Hepatocyte (in vitro differentiated cells): ENCODE results near the gene NFIX. TPM values are rescaled to one million over a fixed set of nuclear protein-coding genes. Genes with fewer than 3 reads are reported as not detected.

ENCODE experiments used
- DNase-seq: peaks from one replicate; pipeline ENCODE4 v3.0.0-alpha.2; 2016; ENCODE audit warnings: low spot score
- H2AFZ ChIP-seq: fragments of 200-600 bp; sonication (generic); 2 replicates; pipeline ENCODE4 v1.6.0; 2016; ENCODE audit warnings: antibody characterized with exemption, mild to moderate bottlenecking
- H3K27ac ChIP-seq: fragments of 200-600 bp; sonication (generic); 2 replicates; pipeline ENCODE4 v1.5.1; 2016; ENCODE audit warnings: mild to moderate bottlenecking
- H3K27me3 ChIP-seq: fragments of 200-600 bp; sonication (generic); 2 replicates; pipeline ENCODE4 v1.6.1; 2016
- H3K36me3 ChIP-seq: fragments of 200-600 bp; sonication (generic); replicated peaks from 2 replicates; pipeline ENCODE4 v1.5.1; 2016; ENCODE audit warnings: low read depth; ENCODE audit not compliant: insufficient read depth
- H3K4me1 ChIP-seq: fragments of 200-600 bp; sonication (generic); 2 replicates; pipeline ENCODE4 v1.5.1; 2016; ENCODE audit warnings: mild to moderate bottlenecking, moderate library complexity; ENCODE audit not compliant: insufficient read depth
- H3K4me2 ChIP-seq: fragments of 200-600 bp; sonication (generic); 2 replicates; pipeline ENCODE4 v1.6.0; 2016
- H3K4me3 ChIP-seq: fragments of 200-600 bp; sonication (generic); 2 replicates; pipeline ENCODE4 v1.5.1; 2016; ENCODE audit warnings: mild to moderate bottlenecking
- H3K79me2 ChIP-seq: fragments of 200-600 bp; sonication (generic); 2 replicates; pipeline ENCODE4 v1.6.0; 2017; ENCODE audit warnings: mild to moderate bottlenecking
- H3K9me2 ChIP-seq: fragments of 200-600 bp; sonication (generic); replicated peaks from 2 replicates; pipeline ENCODE4 v1.6.0; 2017; ENCODE audit warnings: mild to moderate bottlenecking; ENCODE audit not compliant: insufficient read depth
- H3K9me3 ChIP-seq: fragments of 200-600 bp; sonication (generic); 2 replicates; pipeline ENCODE4 v1.5.1; 2016; ENCODE audit warnings: low read depth, mild to moderate bottlenecking
- H4K20me1 ChIP-seq: fragments of 200-600 bp; sonication (generic); 2 replicates; pipeline ENCODE4 v1.6.0; 2016; ENCODE audit warnings: mild to moderate bottlenecking; ENCODE audit not compliant: insufficient read depth, poor library complexity, severe bottlenecking
- CTCF ChIP-seq: fragments of 200-600 bp; sonication (generic); IDR thresholded peaks from 2 replicates; pipeline ENCODE4 v1.5.1; 2016; ENCODE audit warnings: antibody characterized with exemption, mild to moderate bottlenecking; ENCODE audit not compliant: poor library complexity
- EZH2 ChIP-seq: fragments of 200-600 bp; sonication (generic); IDR thresholded peaks from 2 replicates; pipeline ENCODE4 v1.6.1; 2016; ENCODE audit warnings: antibody characterized with exemption, mild to moderate bottlenecking, borderline replicate concordance
- EZH2phosphoT487 ChIP-seq: fragments of 200-600 bp; sonication (generic); IDR thresholded peaks from one replicate; pipeline ENCODE4 v1.6.1; 2018; ENCODE audit warnings: antibody characterized with exemption, mild to moderate bottlenecking, low read depth, moderate library complexity; ENCODE audit not compliant: unreplicated experiment, severe bottlenecking
- WGBS: methylation state at CpG from one replicate; pipeline ENCODE4 v1.1.6; 2016; ENCODE audit warnings: low lambda C conversion rate; ENCODE audit errors: missing lambda C conversion rate; 5-methylcytosine and 5-hydroxymethylcytosine counted together
- polyA plus RNA-seq: library from polyadenylated mRNA; unstranded; fragments of >200 nt; fragmentation: Nextera tagmentation; extraction: Ambion mirVana; gene quantifications from 2 replicates; pipeline ENCODE4 v1.2.1, GENCODE V29; 2016
- total RNA-seq: library from RNA; depleted of rRNA; stranded (reverse); fragments of >200 nt; gene quantifications from 2 replicates; pipeline ENCODE4 v1.2.3, GENCODE V29; 2014

Gene NFIX
- total and polyA plus RNA-seq, 2 experiments from 2014 or later: 10.2 to 12.8 TPM

DNA sequence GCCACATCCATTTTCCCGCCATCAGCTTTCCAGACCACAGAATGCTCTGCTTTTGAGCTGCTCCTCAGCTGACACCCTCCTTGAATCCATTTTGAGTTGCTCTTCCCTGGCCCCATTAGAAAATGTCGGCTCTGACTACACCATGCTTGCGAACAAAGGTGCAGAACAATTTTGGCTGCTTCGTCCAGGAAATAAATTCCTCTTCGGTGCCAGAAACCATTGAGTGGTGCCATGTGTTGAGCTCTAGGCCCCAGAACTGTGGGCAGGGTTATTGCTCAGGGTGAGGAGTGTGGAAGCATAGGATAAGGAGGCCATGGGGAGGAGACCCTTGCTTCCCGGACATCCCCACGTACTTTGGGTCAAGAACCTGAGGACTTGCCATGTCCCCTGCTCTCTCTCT, 52.1 kb downstream of the NFIX start:
- DNase-seq: no peak
- Histone ChIP-seq H3K4me3 (no peak overlapping the region), H3K36me3 (no peaks in the 10 kb centered on the region), H3K9me3 (no peaks in the 10 kb centered on the region), H3K27me3 (peaks cover 28% of the 10 kb centered on the region), H3K27ac (no peak overlapping the region), H2AFZ (no peak overlapping the region), H3K4me2 (no peak overlapping the region), H3K79me2 (peaks cover 2% of the 10 kb centered on the region), H4K20me1 (peaks cover 14% of the 10 kb centered on the region), H3K4me1 (peaks cover 17% of the 10 kb centered on the region), H3K9me2 (no peaks in the 10 kb centered on the region)
- TF ChIP-seq EZH2phosphoT487 (no peak), EZH2 (no peak), CTCF (no peak)
- WGBS: 94% methylated on average over 7 of the region's 7 CpGs

GRCh38 chr19:13050274-13050673, 55.0 kb downstream of the NFIX start:
- H3K36me3 ChIP-seq: no peaks in the 10 kb centered on the region
- no peaks in the 10 kb centered on the region for H3K9me3 ChIP-seq
- H3K27ac ChIP-seq: no peak overlapping the region
- H3K27me3 ChIP-seq: peaks cover 28% of the 10 kb centered on the region
- H2AFZ ChIP-seq: no peak overlapping the region
- H3K4me1 ChIP-seq: peaks cover 46% of the 10 kb centered on the region
- H4K20me1 ChIP-seq: peaks cover 8% of the 10 kb centered on the region
- 79% methylated on average over 4 of the region's 4 CpGs for WGBS
- TF ChIP-seq CTCF (no peak), EZH2phosphoT487 (no peak), EZH2 (no peak)
- H3K9me2 ChIP-seq: no peaks in the 10 kb centered on the region
- H3K4me2 ChIP-seq: no peak overlapping the region
- peaks cover 5% of the 10 kb centered on the region for H3K79me2 ChIP-seq
- no peak overlapping the region for H3K4me3 ChIP-seq
- no peak for DNase-seq

- peak; percentile 75 for TF ChIP-seq EZH2phosphoT487
- TF ChIP-seq EZH2: no peak
- Histone ChIP-seq H3K27ac (peak overlapping the region; percentile 100), H4K20me1 (peaks cover 8% of the 10 kb centered on the region), H3K4me2 (peak overlapping the region; percentile 67), H3K36me3 (no peaks in the 10 kb centered on the region), H3K4me1 (peaks cover 60% of the 10 kb centered on the region), H3K9me3 (no peaks in the 10 kb centered on the region), H3K4me3 (no peak overlapping the region), H3K27me3 (peaks cover 25% of the 10 kb centered on the region), H2AFZ (no peak overlapping the region), H3K79me2 (peaks cover 5% of the 10 kb centered on the region), H3K9me2 (no peaks in the 10 kb centered on the region)
- DNase-seq: peak; percentile 91
- 3% methylated on average over 18 of the region's 23 CpGs for WGBS
Measured at GRCh38 chr19:13051557-13052165, 56.4 kb downstream of the NFIX start.

DNA sequence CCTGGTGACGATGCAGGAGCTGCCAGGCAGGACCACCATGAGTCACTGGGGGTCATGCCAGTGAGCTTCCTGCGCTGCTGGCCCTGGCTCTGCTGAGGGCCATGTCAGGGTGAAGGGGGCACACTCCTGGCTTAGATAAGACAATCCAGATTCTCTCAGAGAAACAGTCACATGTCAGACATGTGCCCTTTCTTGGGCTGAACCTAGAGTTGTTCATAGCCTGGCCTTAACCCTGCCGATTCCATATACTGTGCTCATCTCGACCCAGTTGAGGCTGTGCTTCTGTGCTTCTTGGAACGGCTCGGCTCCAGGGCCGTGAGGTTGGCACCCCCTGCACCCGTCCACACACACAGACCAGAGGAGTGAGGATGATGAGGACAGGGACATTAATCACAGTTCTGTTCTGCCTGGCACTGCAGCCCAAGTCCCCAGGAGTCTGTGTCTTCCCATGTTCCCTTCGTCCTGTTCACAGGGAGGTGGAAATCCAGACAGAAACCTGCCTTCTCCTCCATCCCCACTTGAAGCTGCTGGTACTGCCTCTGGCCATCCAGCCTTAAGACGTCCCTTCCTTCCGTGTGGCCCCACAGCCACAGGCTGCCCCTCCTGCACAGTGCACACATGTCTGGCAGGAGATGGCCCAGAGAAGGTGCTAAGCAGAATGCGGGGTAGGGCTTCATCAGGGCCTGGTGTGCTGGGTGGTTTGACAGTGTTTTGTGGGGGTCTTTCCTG, 57.3 kb downstream of the NFIX start:
- Histone ChIP-seq H3K4me2 (peak overlapping the region; percentile 67), H3K4me3 (no peak overlapping the region), H3K9me3 (no peaks in the 10 kb centered on the region), H3K27ac (peak overlapping the region; percentile 100), H4K20me1 (peaks cover 8% of the 10 kb centered on the region), H3K27me3 (peaks cover 21% of the 10 kb centered on the region), H3K36me3 (no peaks in the 10 kb centered on the region), H2AFZ (no peak overlapping the region), H3K4me1 (peaks cover 70% of the 10 kb centered on the region), H3K9me2 (no peaks in the 10 kb centered on the region), H3K79me2 (peaks cover 5% of the 10 kb centered on the region)
- WGBS: 81% methylated on average over 12 of the region's 12 CpGs
- DNase-seq: no peak
- TF ChIP-seq EZH2phosphoT487 (no peak), EZH2 (no peak), CTCF (no peak)
